ENCODE measurements around the gene CTNNA1. TPM values are rescaled to one million over a fixed set of nuclear protein-coding genes. Genes with fewer than 3 reads are reported as not detected.
A peak's percentile ranks its signal among the peaks of the same experiment; 100 is the strongest.

The CTNNA1 gene
- total and polyA plus RNA-seq, 5 donors: 163 to 360 (median 289) TPM

- 88% methylated on average over 2 of the region's 2 CpGs for WGBS
- DNase-seq (no peak), ATAC-seq (no peak)
- Histone ChIP-seq H3K27ac (ENCODE audit: low read length) (no peak overlapping the region), H3K4me3 (ENCODE audit: low read length) (no peak overlapping the region), H3K9me3 (ENCODE audit: control insufficient read depth, low read length) (no peaks in the 10 kb centered on the region), H3K27me3 (ENCODE audit: control insufficient read depth, insufficient read depth) (no peaks in the 10 kb centered on the region), H3K4me1 (ENCODE audit: control insufficient read depth, insufficient read depth, low read length) (peaks cover 3% of the 10 kb centered on the region)
- intact Hi-C loops (cut with DNase I): no loop called here
Observed at GRCh38 chr5:138901716-138902115, 148.5 kb downstream of the CTNNA1 start.

- whole genome bisulfite sequencing: 68% methylated on average over 10 of the region's 10 CpGs
- H3K4me3 ChIP-seq (ENCODE audit: low read length): no peak overlapping the region
- H3K27me3 ChIP-seq (ENCODE audit: control insufficient read depth, insufficient read depth): no peaks in the 10 kb centered on the region
- intact Hi-C loops (cut with DNase I): no loop called here
- no peak for DNase-seq
- no peaks in the 10 kb centered on the region for H3K9me3 ChIP-seq (ENCODE audit: control insufficient read depth, low read length)
- peaks cover 3% of the 10 kb centered on the region for H3K4me1 ChIP-seq (ENCODE audit: control insufficient read depth, insufficient read depth, low read length)
- peak in 1 of 2 donors; percentile 58 for ATAC-seq
- no peak overlapping the region for H3K27ac ChIP-seq (ENCODE audit: low read length)
Observed at GRCh38 chr5:138903130-138903775, 150.0 kb downstream of the CTNNA1 start.

- Histone ChIP-seq H3K4me1 (ENCODE audit: control insufficient read depth, insufficient read depth, low read length) (peaks cover 2% of the 10 kb centered on the region), H3K9me3 (ENCODE audit: control insufficient read depth, low read length) (no peaks in the 10 kb centered on the region), H3K27me3 (ENCODE audit: control insufficient read depth, insufficient read depth) (no peaks in the 10 kb centered on the region), H3K4me3 (ENCODE audit: low read length) (no peak overlapping the region), H3K27ac (ENCODE audit: low read length) (no peak overlapping the region)
- ATAC-seq: no peak
- 96% methylated on average over 1 of the region's 1 CpG for WGBS
- no peak for DNase-seq
- intact Hi-C loops (cut with DNase I): no loop called here
Observed at GRCh38 chr5:138905541-138905940, 152.3 kb downstream of the CTNNA1 start.

GRCh38 chr5:138909734-138910133 is 156.5 kb downstream of the CTNNA1 start:
- ATAC-seq: no peak
- no peaks in the 10 kb centered on the region for H3K27me3 ChIP-seq (ENCODE audit: control insufficient read depth, insufficient read depth)
- WGBS: 94% methylated on average over 2 of the region's 2 CpGs
- H3K27ac ChIP-seq (ENCODE audit: low read length): no peak overlapping the region
- no peak for DNase-seq
- no peak overlapping the region for H3K4me3 ChIP-seq (ENCODE audit: low read length)
- no peaks in the 10 kb centered on the region for H3K9me3 ChIP-seq (ENCODE audit: control insufficient read depth, low read length)
- intact Hi-C loops (cut with DNase I): no loop called here
- no peaks in the 10 kb centered on the region for H3K4me1 ChIP-seq (ENCODE audit: control insufficient read depth, insufficient read depth, low read length)

- intact Hi-C loops (cut with DNase I): no loop called here
- no peak overlapping the region for H3K4me3 ChIP-seq (ENCODE audit: low read length)
- WGBS: 88% methylated on average over 7 of the region's 7 CpGs
- no peak for DNase-seq
- H3K4me1 ChIP-seq (ENCODE audit: control insufficient read depth, insufficient read depth, low read length): no peaks in the 10 kb centered on the region
- no peak for ATAC-seq
- no peaks in the 10 kb centered on the region for H3K9me3 ChIP-seq (ENCODE audit: control insufficient read depth, low read length)
- no peak overlapping the region for H3K27ac ChIP-seq (ENCODE audit: low read length)
- no peaks in the 10 kb centered on the region for H3K27me3 ChIP-seq (ENCODE audit: control insufficient read depth, insufficient read depth)
Observed at GRCh38 chr5:138910546-138911185, 157.4 kb downstream of the CTNNA1 start.

- H3K27ac ChIP-seq (ENCODE audit: low read length): no peak overlapping the region
- no peak for ATAC-seq
Observed at GRCh38 chr5:138911441-138911840, 158.2 kb downstream of the CTNNA1 start.

GRCh38 chr5:138912093-138912492 is 158.9 kb downstream of the CTNNA1 start:
- no peak overlapping the region for H3K4me3 ChIP-seq (ENCODE audit: low read length)
- H3K9me3 ChIP-seq (ENCODE audit: control insufficient read depth, low read length): no peaks in the 10 kb centered on the region
- 57% methylated on average over 4 of the region's 4 CpGs for WGBS
- ATAC-seq (peak in 1 of 2 donors; percentile 16), DNase-seq (no peak)
- no peaks in the 10 kb centered on the region for H3K27me3 ChIP-seq (ENCODE audit: control insufficient read depth, insufficient read depth)
- intact Hi-C loops (cut with DNase I): no loop called here
- no peaks in the 10 kb centered on the region for H3K4me1 ChIP-seq (ENCODE audit: control insufficient read depth, insufficient read depth, low read length)
- no peak overlapping the region for H3K27ac ChIP-seq (ENCODE audit: low read length)

More at GRCh38 chr5:138911441-138911840, 158.2 kb downstream of the CTNNA1 start:
- no peak for DNase-seq
- Histone ChIP-seq H3K27me3 (ENCODE audit: control insufficient read depth, insufficient read depth) (no peaks in the 10 kb centered on the region), H3K4me3 (ENCODE audit: low read length) (no peak overlapping the region), H3K9me3 (ENCODE audit: control insufficient read depth, low read length) (no peaks in the 10 kb centered on the region), H3K4me1 (ENCODE audit: control insufficient read depth, insufficient read depth, low read length) (no peaks in the 10 kb centered on the region)
- intact Hi-C loops (cut with DNase I): no loop called here

- 78% methylated on average over 3 of the region's 3 CpGs for WGBS
- DNase-seq: no peak
- no peaks in the 10 kb centered on the region for H3K27me3 ChIP-seq (ENCODE audit: control insufficient read depth, insufficient read depth)
- no peak overlapping the region for H3K27ac ChIP-seq (ENCODE audit: low read length)
- intact Hi-C loops (cut with DNase I): no loop called here
- H3K4me1 ChIP-seq (ENCODE audit: control insufficient read depth, insufficient read depth, low read length): peaks cover 2% of the 10 kb centered on the region
- peak; percentile 31 to 48 for ATAC-seq
- H3K9me3 ChIP-seq (ENCODE audit: control insufficient read depth, low read length): no peaks in the 10 kb centered on the region
- no peak overlapping the region for H3K4me3 ChIP-seq (ENCODE audit: low read length)
Observed at GRCh38 chr5:138913773-138914172, 160.5 kb downstream of the CTNNA1 start.

- peak overlapping the region; percentile 50 for H3K27ac ChIP-seq (ENCODE audit: low read length)
Observed at GRCh38 chr5:138914338-138914737, 161.1 kb downstream of the CTNNA1 start.

GRCh38 chr5:138918686-138919085 is 165.5 kb downstream of the CTNNA1 start:
- intact Hi-C loops (cut with DNase I): no loop called here
- no peak overlapping the region for H3K4me3 ChIP-seq (ENCODE audit: low read length)
- peaks cover 3% of the 10 kb centered on the region for H3K4me1 ChIP-seq (ENCODE audit: control insufficient read depth, insufficient read depth, low read length)
- no peak overlapping the region for H3K27ac ChIP-seq (ENCODE audit: low read length)
- no peak for ATAC-seq
- no peak for DNase-seq
- H3K9me3 ChIP-seq (ENCODE audit: control insufficient read depth, low read length): no peaks in the 10 kb centered on the region
- H3K27me3 ChIP-seq (ENCODE audit: control insufficient read depth, insufficient read depth): no peaks in the 10 kb centered on the region
- WGBS: 59% methylated on average over 4 of the region's 4 CpGs

More at GRCh38 chr5:138914338-138914737, 161.1 kb downstream of the CTNNA1 start:
- intact Hi-C loops (cut with DNase I): no loop called here
- ATAC-seq (peak; percentile 54 to 79), DNase-seq (no peak)
- H3K4me3 ChIP-seq (ENCODE audit: low read length): no peak overlapping the region
- no peaks in the 10 kb centered on the region for H3K27me3 ChIP-seq (ENCODE audit: control insufficient read depth, insufficient read depth)
- H3K4me1 ChIP-seq (ENCODE audit: control insufficient read depth, insufficient read depth, low read length): peaks cover 3% of the 10 kb centered on the region
- no peaks in the 10 kb centered on the region for H3K9me3 ChIP-seq (ENCODE audit: control insufficient read depth, low read length)
- WGBS: 74% methylated on average over 3 of the region's 3 CpGs

GRCh38 chr5:138920181-138920580 is 167.0 kb downstream of the CTNNA1 start:
- DNase-seq: no peak
- intact Hi-C loops (cut with DNase I): no loop called here
- WGBS: 95% methylated on average over 8 of the region's 8 CpGs
- Histone ChIP-seq H3K4me3 (ENCODE audit: low read length) (no peak overlapping the region), H3K4me1 (ENCODE audit: control insufficient read depth, insufficient read depth, low read length) (peaks cover 3% of the 10 kb centered on the region), H3K27ac (ENCODE audit: low read length) (no peak overlapping the region), H3K27me3 (ENCODE audit: control insufficient read depth, insufficient read depth) (no peaks in the 10 kb centered on the region), H3K9me3 (ENCODE audit: control insufficient read depth, low read length) (no peaks in the 10 kb centered on the region)
- ATAC-seq: no peak
